PC-9 (cell line): Measurements from ENCODE around the gene TRNT1. TPM values are rescaled to one million over a fixed set of nuclear protein-coding genes. Genes with fewer than 3 reads are reported as not detected.

Experiments used
- Bru-seq: library from RNA; stranded (reverse); fragments of 400-500 nt; gene quantifications from one replicate; lab custom pipeline; 2021; lab: Mats Ljungman, UMichigan
- BruChase-seq, 2 experiments: library from RNA; stranded (reverse); fragments of 400-500 nt; gene quantifications; one replicate each; lab custom pipeline; 2021; lab: Mats Ljungman, UMichigan
- BruUV-seq: library from RNA; stranded (reverse); fragments of 400-500 nt; replicated peaks from 2 replicates; lab custom pipeline; 2021; lab: Mats Ljungman, UMichigan
- CTCF ChIA-PET: fragments of 300-600 bp; sonication (Branson Sonifier 250); formaldehyde crosslinking; loops from one replicate; lab custom pipeline; 2022; ENCODE audit warnings: antibody characterized with exemption; lab: Charles Lee
- POLR2A ChIA-PET: fragments of 300-600 bp; sonication (Branson Sonifier 250); formaldehyde crosslinking; loops from one replicate; lab custom pipeline; 2022; ENCODE audit warnings: antibody characterized with exemption; ENCODE audit not compliant: unreplicated experiment; lab: Charles Lee
- DNase-seq, 2 experiments: peaks; one replicate each; pipeline versions ENCODE4 v3.0.0 to v3.0.0-alpha.2; 2015 to 2022; ENCODE audit warnings: mixed read lengths in 1 of 2
- H2AFZ ChIP-seq: fragments of 200-600 bp; sonication (generic); 2 replicates; pipeline ENCODE4 v1.8.1; 2017; ENCODE audit warnings: antibody characterized with exemption
- H3F3A ChIP-seq: fragments of 200-600 bp; sonication (generic); 2 replicates; pipeline ENCODE4 v1.8.1; 2017; ENCODE audit warnings: antibody characterized with exemption, mild to moderate bottlenecking, low read depth; ENCODE audit not compliant: insufficient read depth
- H3K27ac ChIP-seq: fragments of 200-600 bp; sonication (generic); 2 replicates; pipeline ENCODE4 v1.6.1; 2016; ENCODE audit warnings: mixed run types
- H3K27me3 ChIP-seq: fragments of 200-600 bp; sonication (generic); 2 replicates; pipeline ENCODE4 v1.6.1; 2016; ENCODE audit warnings: low read depth, mixed run types; ENCODE audit not compliant: insufficient read depth
- H3K36me3 ChIP-seq: fragments of 200-600 bp; sonication (generic); 2 replicates; pipeline ENCODE4 v1.6.1; 2016; ENCODE audit warnings: low read depth, mixed run types
- H3K4me1 ChIP-seq: fragments of 200-600 bp; sonication (generic); replicated peaks from 2 replicates; pipeline ENCODE4 v1.6.1; 2016; ENCODE audit warnings: mixed run types; ENCODE audit not compliant: insufficient read depth
- H3K4me2 ChIP-seq: fragments of 200-600 bp; sonication (generic); 2 replicates; pipeline ENCODE4 v1.6.1; 2017; ENCODE audit warnings: mixed run types
- H3K4me3 ChIP-seq: fragments of 200-600 bp; sonication (generic); 2 replicates; pipeline ENCODE4 v1.6.1; 2016; ENCODE audit warnings: mixed run types
- H3K79me2 ChIP-seq: fragments of 200-600 bp; sonication (generic); 2 replicates; pipeline ENCODE4 v1.6.1; 2017; ENCODE audit warnings: low read depth, mixed run types
- H3K9me2 ChIP-seq: fragments of 200-600 bp; sonication (generic); 2 replicates; pipeline ENCODE4 v1.8.1; 2017; ENCODE audit warnings: mild to moderate bottlenecking; ENCODE audit not compliant: insufficient read depth
- H3K9me3 ChIP-seq: fragments of 200-600 bp; sonication (generic); 2 replicates; pipeline ENCODE4 v1.8.1; 2016; ENCODE audit warnings: low read depth; ENCODE audit not compliant: insufficient read depth
- H4K20me1 ChIP-seq: fragments of 200-600 bp; sonication (generic); 2 replicates; pipeline ENCODE4 v1.8.1; 2017; ENCODE audit not compliant: insufficient read depth
- CTCF ChIP-seq: fragments of 200-600 bp; sonication (generic); conservative IDR thresholded peaks from 2 replicates; pipeline ENCODE4 v1.6.1; 2017; ENCODE audit warnings: mixed run types, antibody characterized with exemption, mild to moderate bottlenecking, moderate library complexity
- EZH2 ChIP-seq: fragments of 200-600 bp; sonication (generic); IDR thresholded peaks from 2 replicates; pipeline ENCODE4 v1.8.0; 2017; ENCODE audit warnings: antibody characterized with exemption, low read depth
- intact Hi-C: fragments of 100-400 bp; cut with micrococcal nuclease; formaldehyde crosslinking; loops from one replicate; pipeline ENCODE4 v1.10.0; 2022; ENCODE audit not compliant: unreplicated experiment
- long read RNA-seq: library from polyadenylated mRNA; stranded (forward); transcript quantifications from one replicate; pipeline ENCODE4 v2.0.0, GENCODE V29; 2022
- total RNA-seq: library from RNA; stranded (reverse); gene quantifications from 2 replicates; pipeline ENCODE4 v1.2.3, GENCODE V29; 2021

Gene TRNT1
- 21.2 and 22.5 TPM in 2 replicates for total RNA-seq
- percentile 92 among the genes with signal in this experiment for Bru-seq, nascent RNA
- percentile 79 among the genes with signal in this experiment for BruChase-seq, experiment 1, labeled RNA remaining after a 2-hour chase
- BruChase-seq, experiment 2, labeled RNA remaining after a 6-hour chase, result percentile 72 among the genes with signal in this experiment
- long read RNA-seq, transcript TRNT1-201 (8 exons, 2,276 nt), result major isoform, 39 of 81 reads
- long read RNA-seq, partial matches to known transcripts, result 5 of 81 reads
- long read RNA-seq, other reads (novel, unspliced or antisense), result 34 of 81 reads

- Histone ChIP-seq H3K79me2 (peaks cover 10% of the 10 kb centered on the region), H3K9me3 (no peaks in the 10 kb centered on the region), H3K4me2 (peak within 1 kb of the TSS; percentile 83), H3K27ac (peak within 1 kb of the TSS; percentile 57), H3K27me3 (no peaks in the 10 kb centered on the region), H2AFZ (peak within 1 kb of the TSS; percentile 96), H3K4me3 (peak within 1 kb of the TSS; percentile 75), H3F3A (no peaks in the 10 kb centered on the region), H3K4me1 (no peaks in the 10 kb centered on the region; the same call in 1 of the 2 replicates), H4K20me1 (no peaks in the 10 kb centered on the region), H3K9me2 (no peaks in the 10 kb centered on the region), H3K36me3 (no peaks in the 10 kb centered on the region)
- intact Hi-C loops, result no loop called here
- no peak for TF ChIP-seq EZH2
- no peak for TF ChIP-seq CTCF
- BruUV-seq, result no TSS peak
- DNase-seq, result peak; percentile 68 to 93
- ChIA-PET POLR2A (no interaction called here), CTCF (interaction anchor here (0.7 kb wide), 1 partner anchor 184 kb away, joined by 3 read pairs; no protein-coding TSS in a partner anchor)
These were observed at the start of gene TRNT1 for GRCh38 chr3:3126477-3127431. Gene TRNT1 (plus strand): TSS chr3:3126940. CDS start chr3:3129041, 2,101 bp downstream.

GRCh38 chr3:3080309-3080708 lies 46.4 kb upstream of the TRNT1 start:
- Histone ChIP-seq H3K4me3 (no peak overlapping the region), H3K9me2 (no peaks in the 10 kb centered on the region), H3F3A (no peaks in the 10 kb centered on the region), H2AFZ (no peak overlapping the region), H3K4me1 (no peaks in the 10 kb centered on the region), H4K20me1 (no peaks in the 10 kb centered on the region), H3K79me2 (no peaks in the 10 kb centered on the region), H3K27ac (no peak overlapping the region), H3K36me3 (no peaks in the 10 kb centered on the region), H3K27me3 (peaks cover 17% of the 10 kb centered on the region; the same call in 1 of the 2 replicates), H3K4me2 (no peak overlapping the region), H3K9me3 (no peaks in the 10 kb centered on the region)
- CTCF ChIA-PET, result no interaction called here
- no peak for DNase-seq
- POLR2A ChIA-PET, result no interaction called here
- TF ChIP-seq EZH2 (no peak), CTCF (no peak)
- intact Hi-C loops, result no loop called here
- BruUV-seq, result no TSS peak

GRCh38 chr3:3081381-3082233 lies 45.1 kb upstream of the TRNT1 start:
- H3K27me3 ChIP-seq, result peaks cover 17% of the 10 kb centered on the region; the same call in 1 of the 2 replicates
- no peaks in the 10 kb centered on the region for H3F3A ChIP-seq
- no peak overlapping the region for H3K27ac ChIP-seq
- H3K9me3 ChIP-seq, result no peaks in the 10 kb centered on the region
- BruUV-seq, result no TSS peak
- ChIA-PET CTCF (no interaction called here), POLR2A (no interaction called here)
- no peaks in the 10 kb centered on the region for H3K36me3 ChIP-seq
- H3K4me1 ChIP-seq, result no peaks in the 10 kb centered on the region
- no peaks in the 10 kb centered on the region for H3K79me2 ChIP-seq
- H3K9me2 ChIP-seq, result no peaks in the 10 kb centered on the region
- intact Hi-C loops, result no loop called here
- DNase-seq, result no peak
- no peak for TF ChIP-seq EZH2
- no peak for TF ChIP-seq CTCF
- no peaks in the 10 kb centered on the region for H4K20me1 ChIP-seq
- no peak overlapping the region for H3K4me3 ChIP-seq
- H3K4me2 ChIP-seq, result no peak overlapping the region
- no peak overlapping the region for H2AFZ ChIP-seq
